DOHH2 (cell line): ENCODE measurements around the gene SSH2.

Experiments used
- CTCF ChIP-seq: fragments of 200-600 bp; sonication (generic); IDR thresholded peaks from one replicate; pipeline ENCODE4 v1.5.1; 2014; ENCODE audit warnings: antibody characterized with exemption, mild to moderate bottlenecking, low read depth, low read length; ENCODE audit not compliant: poor library complexity, severe bottlenecking
- EZH2phosphoT487 ChIP-seq: fragments of 200-600 bp; sonication (generic); IDR thresholded peaks from 2 replicates; pipeline ENCODE4 v1.6.1; 2017; ENCODE audit warnings: borderline replicate concordance, mild to moderate bottlenecking, antibody characterized with exemption, low read length, moderate library complexity, mixed read lengths

- TF ChIP-seq CTCF: no peak
- TF ChIP-seq EZH2phosphoT487: no peak
Observed at GRCh38 chr17:29682987-29683386, 247.0 kb downstream of the SSH2 start.
